SHP77 (cell line): ENCODE data around the gene DNAH14.
A peak's percentile ranks its signal among the peaks of the same experiment; 100 is the strongest.
"Not testable (repeated sequence)": the region's sequence is repeated elsewhere in the genome, so short reads cannot be mapped to it uniquely, and the experiment has no call there.

ENCODE experiments used
- DNase-seq, 2 experiments: peaks; one replicate each; lab custom pipeline; 2025; lab: John Stamatoyannopoulos, UW

DNAH14 gene

DNA sequence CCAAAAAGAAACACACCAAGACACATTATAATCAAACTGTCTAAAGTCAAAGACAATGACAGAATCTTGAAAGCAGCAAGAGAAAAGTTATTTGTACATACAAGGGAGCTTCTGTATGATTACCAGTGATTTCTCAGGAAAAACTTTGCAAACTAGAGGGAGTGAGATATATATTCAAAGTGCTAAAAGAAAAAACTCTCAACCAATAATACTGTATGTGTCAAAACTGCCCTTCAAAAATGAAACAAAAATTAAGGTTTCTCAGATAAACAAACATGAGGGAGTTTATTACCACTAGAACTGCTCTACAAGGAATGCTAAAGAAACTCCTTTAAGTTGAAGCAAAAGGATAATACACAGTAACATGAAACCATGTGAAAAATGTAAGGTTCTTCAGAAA lies 418.9 kb downstream of the DNAH14 start:
- DNase-seq: no peak

DNA sequence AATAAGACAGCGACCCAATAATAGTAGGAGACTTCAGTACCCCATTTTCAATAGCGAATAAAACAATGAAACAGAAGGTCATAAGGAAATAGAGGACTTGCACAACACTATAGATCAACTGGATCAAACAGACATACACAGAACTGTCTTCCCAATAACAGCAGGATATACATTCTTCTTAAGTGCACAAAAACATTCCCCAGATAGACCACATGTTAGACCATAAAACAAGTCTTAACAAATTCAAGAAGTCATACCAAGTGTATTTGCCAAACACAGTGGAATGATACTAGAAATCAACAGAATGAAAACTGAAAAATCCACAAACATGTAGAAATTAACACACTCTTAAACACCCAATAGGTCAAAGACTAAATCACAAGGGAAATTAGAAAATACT lies 420.4 kb downstream of the DNAH14 start:
- DNase-seq: no peak

DNA sequence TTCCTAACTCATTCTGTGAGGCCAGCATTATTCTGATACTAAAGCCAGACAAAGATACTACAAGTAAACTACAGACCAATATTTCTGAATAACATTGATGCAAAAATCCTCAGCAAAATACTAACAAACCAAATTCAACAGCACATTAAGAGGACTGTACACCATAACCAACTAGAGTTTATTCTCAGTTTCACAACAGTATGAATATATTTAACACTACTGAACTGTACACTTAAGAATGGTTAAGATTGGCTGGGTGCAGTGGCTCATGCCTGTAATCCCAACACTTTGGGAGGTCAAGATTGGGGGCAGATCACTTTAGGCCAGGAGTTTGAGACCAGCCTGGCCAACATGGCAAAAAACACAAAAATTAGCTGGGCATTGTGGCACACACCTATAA lies 421.4 kb downstream of the DNAH14 start:
- DNase-seq: no peak

DNA sequence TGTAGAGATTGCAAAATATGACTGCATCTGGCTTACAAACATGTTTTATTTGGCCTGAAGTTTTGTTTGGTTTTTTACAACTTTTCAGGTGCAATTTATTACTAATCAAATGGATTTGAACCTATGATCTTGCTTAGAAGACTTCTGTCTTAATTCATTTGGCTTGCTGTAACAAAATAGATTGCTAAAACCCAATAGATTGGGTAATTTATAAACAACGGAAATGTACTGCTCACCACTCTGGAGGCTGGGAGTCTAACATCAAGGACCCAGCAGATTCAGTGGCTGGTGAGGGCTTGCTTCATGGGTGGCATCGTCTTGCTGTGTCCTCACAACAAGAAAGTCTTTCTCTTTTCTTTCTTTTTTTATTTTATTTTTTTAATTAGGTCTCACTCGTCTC lies 425.4 kb downstream of the DNAH14 start:
- no peak for DNase-seq

DNA sequence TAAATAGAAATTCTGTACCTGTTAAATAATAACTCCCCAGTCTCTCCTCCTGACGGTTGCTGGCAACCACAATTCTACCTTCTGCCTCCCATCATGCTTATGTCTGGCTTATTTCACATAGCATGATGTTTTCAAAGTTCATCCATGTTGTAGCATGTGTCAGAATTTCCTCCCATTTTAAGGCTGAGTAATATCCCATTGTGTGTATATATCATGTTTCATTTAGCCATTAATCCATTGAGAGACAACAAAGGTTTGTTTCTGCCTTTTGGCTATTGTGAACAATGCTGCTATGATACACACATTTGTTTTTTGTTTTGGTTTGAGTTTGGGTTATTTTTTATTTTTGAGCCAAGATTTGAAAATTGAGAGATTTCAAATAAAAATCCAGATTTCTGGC lies 426.4 kb downstream of the DNAH14 start:
- no peak for DNase-seq

DNA sequence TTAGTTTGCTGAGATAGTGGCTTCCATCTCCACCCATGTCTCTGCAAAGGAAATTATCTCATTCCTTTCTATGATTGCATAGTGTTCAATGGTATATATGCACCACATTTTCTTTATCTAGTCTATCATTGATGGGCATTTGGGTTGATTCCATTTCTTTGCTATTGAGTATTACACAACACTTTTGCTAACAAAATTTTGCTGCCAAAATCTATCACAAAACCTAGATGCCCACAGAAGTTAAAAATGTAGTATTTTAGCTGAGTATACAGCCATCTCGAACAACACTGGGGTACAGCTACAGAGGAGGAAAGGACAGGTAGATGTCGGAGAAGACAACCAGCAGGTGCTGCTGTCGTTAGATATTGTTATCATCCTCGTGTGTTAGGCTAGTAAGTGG lies 430.6 kb downstream of the DNAH14 start:
- no peak for DNase-seq

DNA sequence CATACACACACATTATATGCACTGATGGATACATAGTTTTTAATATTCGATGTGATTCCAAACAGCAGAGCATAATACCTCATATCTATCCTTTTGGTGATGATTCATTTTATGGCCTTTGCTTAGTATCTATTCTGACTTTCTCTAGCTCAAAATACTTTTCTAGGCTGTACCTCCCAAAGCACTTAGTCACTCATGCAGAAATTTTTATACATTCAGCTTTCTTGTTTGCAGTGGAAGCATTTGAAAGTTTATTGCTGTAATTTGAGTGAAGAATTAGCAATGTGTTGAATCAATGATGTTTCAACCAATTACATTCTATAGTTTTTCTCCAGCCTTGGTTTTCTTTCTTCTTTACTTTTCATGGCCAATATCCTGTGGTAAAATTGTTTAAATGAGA lies 431.7 kb downstream of the DNAH14 start:
- no peak for DNase-seq

DNA sequence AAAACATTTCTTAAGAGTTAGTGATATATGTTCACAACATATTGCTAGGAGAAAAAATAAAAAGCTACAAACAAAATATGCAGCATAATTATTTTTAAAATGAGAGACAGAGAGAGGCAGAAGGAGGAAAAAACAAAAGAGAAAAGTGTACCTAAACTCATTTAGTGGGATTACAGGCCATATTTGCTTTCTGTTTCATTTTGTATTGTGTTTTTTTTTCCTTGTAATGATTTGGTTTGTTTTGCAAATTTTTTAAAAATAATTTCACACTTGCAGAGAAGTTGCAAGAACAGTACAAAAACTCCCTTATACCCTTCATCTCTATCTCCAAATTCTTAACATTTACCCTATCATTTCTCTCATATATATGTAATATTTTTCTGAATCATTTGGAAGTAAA lies 433.3 kb downstream of the DNAH14 start:
- no peak for DNase-seq

DNA sequence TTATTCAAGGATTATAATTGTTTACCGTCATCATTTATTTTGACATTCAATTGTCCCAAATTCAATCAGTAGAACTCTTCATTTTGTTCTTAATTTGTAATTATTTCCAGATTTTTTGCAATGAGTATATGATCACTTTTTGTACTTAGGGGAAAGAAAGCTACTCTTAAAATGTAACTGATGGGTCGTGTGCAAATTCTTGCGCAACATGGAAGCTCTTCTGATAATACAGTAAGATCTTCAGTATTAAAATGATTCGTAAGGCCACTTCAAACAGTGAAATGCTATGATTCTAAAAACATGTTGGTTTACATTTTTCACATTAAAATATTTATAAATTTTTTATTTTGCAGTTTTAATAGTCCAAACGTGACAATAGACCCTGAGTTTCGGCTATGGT lies 435.0 kb downstream of the DNAH14 start:
- no peak for DNase-seq

DNA sequence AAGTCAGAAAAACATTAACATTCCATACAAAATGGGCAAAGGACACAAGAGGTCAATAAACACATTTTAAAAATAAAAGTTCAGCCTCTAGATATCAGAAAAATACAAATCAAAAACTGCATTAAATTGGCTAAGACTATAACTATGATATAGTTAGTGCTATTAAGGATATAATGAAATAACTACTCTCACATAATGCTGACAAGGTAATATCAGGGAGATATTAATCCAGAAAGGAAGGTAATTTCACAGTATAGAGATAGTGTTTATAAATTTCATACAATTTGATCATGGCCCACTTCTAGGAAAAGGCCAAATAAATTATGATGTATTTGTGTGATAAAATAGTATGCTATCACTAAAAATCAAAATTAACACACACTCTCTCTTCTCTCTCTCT lies 436.5 kb downstream of the DNAH14 start:
- DNase-seq: no peak

DNA sequence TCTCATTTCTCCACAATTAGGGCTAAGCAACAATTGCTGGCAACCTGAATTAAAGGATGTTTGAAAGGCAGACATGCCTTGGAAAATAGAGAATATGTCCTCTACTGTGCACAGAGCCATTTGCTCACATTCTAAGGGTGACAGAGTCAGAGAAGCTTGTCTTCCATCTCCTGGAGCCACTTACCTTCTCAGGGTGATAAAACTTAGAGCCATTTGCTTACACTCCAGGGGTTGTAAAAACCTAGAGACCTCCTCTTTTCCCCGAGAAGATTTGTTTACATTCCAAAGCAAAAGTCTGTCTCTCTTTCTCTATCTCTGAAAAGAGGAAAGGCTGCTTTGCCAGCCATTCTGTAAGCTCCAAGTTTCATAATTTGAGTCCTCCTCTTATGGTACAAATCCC lies 437.1 kb downstream of the DNAH14 start:
- no peak for DNase-seq

DNA sequence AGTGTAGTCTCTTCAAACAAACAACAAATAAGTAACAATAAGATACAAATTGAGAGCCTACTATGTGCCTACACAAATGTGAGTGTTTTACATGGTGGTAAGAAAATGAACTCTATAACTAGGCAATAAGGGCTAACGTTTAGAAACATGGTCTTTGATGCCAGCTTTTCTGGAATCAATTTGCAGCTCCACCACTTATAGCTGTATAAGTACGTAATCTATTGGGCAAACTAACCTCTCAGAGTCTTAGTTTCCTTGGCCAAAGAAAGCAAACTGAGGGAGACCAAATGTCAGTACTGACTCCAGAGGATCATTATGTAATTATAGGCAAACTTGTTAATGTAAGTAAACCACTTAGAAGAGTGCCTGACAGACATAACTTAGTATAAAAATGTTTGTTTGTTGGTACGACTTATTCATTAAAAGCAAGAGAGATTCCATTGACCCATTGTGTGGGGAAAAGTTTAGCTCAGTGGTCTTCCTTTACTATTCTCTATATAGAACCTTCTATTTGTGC lies 438.6 kb downstream of the DNAH14 start:
- DNase-seq: no peak

DNA sequence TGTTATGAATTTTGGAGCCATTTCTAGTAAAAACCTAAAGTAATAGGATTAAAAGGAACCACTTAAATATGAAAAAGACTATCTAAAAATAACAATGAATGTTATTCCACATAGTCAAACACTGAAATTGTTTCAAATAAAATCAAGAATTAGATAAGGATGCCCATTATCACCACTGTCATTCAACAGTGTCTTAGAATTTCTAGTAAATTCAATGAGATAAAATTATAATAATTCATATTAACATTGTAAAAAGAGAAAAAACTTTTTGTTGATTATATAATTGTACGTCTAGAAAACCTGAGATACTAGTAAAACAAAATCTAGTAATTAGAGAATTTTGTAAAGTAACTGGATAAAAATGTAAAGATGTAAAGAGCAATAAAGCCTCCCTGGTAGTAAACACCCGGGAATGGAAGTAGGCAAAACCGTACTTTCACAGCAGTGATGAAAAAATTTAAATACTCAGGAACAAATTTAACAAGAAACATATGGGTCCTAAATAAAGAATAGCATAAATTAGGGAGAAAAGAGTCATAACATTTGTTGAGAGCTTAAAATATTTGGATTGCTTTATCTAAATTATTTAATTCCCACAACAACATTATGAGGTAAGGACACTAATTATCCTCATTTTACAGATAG lies 442.0 kb downstream of the DNAH14 start:
- no peak for DNase-seq

DNA sequence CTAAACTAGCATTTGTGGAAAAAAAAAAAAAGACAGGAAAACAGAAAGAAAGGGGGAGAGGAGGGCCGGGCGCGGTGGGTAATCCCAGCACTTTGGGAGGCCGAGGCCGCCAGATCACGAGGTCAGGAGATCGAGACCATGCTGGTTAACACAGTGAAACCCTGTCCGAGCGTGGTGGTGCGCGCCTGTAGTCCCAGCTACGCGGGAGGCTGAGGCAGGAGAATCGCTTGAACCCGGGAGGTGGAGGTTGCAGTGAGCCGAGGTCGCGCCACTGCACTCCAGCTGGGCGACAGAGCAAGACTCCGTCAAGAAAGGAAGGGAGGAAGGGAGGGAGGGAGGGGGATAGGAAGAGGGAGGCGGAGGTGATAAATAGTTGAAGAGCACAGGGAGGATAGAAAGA lies 443.7 kb downstream of the DNAH14 start:
- no peak for DNase-seq

DNA sequence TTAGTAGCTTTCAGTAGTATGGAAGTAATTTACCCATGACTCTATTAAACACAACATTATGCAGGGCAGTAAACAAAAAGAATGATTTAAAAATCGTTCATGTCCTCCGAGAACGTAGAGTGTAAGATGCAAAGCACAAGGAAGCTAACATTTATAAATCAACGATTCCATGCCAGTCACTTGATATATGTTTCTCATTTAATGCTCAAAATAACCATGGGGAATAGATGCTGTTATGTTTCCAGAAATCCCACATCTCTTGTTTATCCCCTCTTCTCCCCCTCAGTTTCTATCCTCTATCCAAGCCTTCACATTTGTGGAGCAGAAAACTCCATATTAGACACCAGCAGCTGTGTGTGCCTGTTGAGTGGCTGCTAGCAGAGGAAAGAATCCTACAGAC lies 445.5 kb downstream of the DNAH14 start:
- DNase-seq: no peak

DNA sequence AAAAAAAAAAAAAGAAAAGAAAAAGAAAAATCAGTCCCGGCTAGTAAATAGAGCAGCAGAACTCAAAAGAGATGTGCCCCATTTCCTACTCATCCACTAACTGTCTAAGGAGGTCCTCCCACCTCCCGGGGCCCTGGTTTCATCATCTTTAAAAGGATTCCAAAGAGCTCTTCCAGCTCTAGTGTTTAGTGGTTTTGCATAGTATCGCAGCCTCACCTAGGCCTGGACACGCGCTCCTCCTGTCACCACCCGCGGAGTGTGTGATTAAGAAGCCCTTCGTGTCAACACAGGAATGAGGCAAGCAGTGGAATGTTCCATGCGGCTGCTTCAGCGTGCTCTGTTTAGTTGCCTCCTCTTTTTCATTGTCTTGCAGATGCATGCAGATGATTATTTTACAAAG lies 449.4 kb downstream of the DNAH14 start:
- peak in 1 of 2 experiments; percentile 20 for DNase-seq

DNA sequence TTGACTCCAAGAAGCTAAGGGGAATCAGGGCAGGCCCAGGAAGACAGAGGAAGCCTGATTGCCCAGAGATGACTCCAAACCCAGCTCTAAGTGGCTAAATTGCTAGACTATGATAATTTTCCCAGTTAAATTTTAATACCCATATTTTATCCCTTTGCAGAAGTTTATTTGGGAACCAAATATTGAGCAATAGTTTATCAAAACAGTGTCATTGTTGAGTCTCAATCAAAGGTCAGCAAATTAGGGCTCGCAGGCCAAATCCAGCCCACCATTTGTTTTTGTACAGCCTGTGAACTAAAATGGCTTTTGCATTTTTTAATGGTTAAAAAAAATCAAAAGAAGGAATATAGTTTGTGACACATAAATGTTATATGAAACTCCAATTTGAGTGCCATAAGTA lies 451.2 kb downstream of the DNAH14 start:
- no peak for DNase-seq

DNA sequence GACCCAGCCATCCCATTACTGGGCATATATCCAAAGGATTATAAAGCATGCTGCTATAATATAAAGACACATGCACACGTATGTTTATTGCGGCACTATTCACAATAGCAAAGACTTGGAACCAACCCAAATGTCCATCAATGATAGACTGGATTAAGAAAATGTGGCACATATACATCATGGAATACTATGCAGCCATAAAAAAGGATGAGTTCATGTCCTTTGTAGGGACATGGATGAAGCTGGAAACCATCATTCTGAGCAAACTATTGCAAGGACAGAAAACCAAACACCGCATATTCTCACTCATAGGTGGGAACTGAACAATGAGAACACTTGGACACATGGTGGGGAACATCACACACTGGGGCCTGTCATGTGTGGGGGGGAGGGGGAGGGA lies 457.4 kb downstream of the DNAH14 start:
- DNase-seq: not testable (repeated sequence)

DNA sequence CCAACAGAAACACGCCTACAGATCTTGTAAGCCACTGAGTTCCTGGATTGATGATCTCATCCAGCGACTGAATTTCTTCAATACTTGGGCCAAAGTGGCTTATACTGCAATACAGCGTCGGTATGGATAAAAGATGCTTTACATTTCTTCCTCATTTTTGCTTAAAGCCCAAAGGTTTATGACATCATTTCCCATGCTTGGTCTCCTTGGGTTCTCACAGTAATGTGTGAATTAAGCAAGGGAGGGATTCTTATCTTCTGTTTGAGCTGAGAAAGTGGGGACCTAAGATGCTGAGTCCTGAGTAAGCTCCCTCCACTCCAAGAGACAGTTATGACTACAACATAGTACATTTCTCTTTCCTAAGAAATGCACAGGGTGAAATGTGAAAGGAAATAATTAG lies 458.9 kb downstream of the DNAH14 start:
- no peak for DNase-seq

DNA sequence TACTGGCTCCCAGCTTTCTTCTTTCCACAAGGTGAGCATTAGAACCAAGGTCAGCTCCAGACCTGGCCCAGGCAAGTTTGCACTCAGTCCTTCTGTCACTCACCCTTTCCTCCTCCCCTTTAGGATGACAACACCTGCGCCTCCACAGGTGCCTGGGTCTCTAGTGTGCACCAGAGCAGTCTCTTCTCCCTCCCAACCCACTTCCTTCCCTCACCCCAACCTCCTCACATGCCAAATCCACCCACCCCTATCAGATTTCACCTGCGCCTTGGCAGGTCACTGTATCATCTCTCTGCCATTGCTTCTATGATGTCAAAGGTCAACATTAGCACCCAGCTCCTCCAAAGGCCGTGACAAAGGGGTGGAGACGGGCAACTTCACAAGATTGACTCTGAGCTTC lies 460.4 kb downstream of the DNAH14 start:
- DNase-seq: no peak

DNA sequence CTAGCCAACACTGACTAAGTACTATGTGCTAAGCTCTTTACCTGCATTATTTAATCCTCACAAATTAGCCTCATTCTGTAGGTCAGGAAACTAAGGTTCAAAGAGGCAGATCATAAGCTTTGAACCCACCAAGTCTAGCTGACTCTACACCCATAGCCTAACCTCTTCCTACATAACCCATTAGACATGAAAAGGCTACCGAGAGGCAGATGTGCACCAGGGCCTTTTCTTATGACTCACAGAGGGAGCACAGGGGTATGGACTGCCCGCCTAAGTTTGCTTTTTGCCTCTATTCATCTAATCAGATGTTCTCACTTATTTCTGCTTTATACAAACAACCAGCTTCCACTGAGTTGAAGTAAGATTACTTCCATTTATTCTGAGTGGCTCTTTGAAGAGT lies 466.9 kb downstream of the DNAH14 start:
- DNase-seq: no peak

DNA sequence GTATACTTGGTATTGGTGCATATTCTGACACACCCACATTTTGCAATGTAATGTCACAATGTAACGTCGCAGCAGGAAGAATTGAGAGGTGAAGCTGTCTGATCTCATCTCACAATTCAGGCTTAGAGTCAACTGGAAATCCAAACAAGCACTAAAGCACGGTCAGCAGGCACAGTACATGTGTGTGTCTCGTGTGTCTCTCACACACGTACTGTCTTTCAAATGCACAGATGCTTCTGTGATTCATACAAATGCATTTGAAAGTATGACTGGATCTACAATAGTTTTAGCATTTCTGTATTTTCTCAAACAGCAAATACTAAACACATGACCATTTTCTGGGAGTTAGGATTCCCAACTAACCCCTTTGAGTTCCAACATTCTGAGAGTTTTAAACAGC lies 471.5 kb downstream of the DNAH14 start:
- DNase-seq: no peak

DNA sequence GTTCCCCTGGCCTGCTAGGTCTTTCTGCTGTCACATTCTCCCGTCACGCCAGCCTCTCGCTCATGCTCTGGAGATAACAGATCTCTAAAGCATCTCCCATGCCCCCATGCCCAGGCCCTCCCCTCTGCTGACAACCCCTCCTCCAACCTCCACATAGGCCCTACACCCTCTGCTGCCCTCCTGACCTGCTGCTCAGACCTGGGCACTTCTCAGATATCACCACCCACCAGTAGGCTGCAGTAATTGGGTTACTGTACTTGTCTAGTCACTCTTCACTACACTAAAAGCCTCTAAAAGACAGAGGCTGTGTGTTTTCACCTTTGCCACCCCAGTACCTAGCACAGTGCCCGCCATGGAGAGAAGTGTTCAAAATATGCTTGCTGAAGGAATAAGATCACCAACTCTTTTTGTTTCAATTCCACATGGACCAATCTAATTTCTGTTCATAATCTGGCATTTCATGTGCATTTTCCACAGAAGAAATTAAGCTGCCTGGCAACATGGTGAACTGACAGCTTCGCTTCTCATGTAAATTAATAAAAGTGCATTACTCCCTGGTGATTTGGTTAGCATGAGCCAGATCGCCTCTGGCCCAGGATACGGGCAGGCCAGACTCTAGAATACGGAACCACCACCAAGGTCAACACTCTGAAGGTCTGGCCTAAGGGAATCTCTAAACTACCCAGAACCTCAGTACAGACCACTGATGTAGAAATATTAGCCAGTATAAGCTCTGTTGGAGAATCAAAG lies 477.7 kb downstream of the DNAH14 start:
- no peak for DNase-seq

DNA sequence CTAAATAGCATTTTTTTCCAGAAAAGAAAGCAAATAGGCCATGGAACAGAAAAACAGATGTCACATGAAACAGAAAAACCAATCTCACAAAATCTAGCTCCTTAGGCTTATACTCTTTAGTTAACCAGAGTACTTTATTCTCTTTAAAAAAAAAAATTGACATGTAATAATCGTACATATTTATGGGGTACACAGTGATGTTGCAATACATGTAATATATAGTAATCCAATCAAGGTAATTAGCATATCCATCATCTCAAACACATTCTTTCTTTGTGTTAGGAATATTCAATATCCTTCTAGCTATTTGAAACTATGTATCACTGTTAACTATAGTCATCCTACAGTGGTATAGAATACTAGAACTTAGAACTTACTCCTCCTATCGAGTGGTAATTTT lies 478.3 kb downstream of the DNAH14 start:
- no peak for DNase-seq
